CD4-positive, alpha-beta T cell treated with Interleukin-15 for 4 hours (primary cell): ENCODE results near the gene DNAJC18.
A peak's percentile ranks its signal among the peaks of the same experiment; 100 is the strongest.
"Not testable (repeated sequence)": the region's sequence is repeated elsewhere in the genome, so short reads cannot be mapped to it uniquely, and the experiment has no call there.

ENCODE experiments used
- DNase-seq: peaks from one replicate; pipeline ENCODE4 v3.0.0-alpha.2; 2020; ENCODE audit warnings: low spot score

DNAJC18 gene

DNA sequence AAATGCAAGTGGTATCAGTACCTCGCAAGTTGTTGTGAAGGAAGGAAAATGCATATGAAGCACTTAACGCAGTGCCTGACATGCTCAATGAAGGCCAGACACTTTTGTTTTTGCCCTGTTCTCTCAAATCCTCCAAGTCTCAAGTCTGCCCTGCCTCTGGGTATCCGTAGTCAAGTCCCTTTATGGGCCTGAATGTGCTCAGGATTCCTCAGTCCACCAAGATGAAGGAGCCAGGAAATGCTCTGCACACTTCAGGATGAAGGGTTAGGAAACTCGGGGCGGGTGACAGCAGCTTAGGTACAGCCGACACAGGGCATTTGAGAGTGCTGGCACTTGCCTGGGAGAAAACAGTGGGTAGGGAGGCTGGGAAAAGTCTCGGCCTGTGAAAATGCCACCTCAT lies 21.9 kb upstream of the DNAJC18 start:
- no peak for DNase-seq

DNA sequence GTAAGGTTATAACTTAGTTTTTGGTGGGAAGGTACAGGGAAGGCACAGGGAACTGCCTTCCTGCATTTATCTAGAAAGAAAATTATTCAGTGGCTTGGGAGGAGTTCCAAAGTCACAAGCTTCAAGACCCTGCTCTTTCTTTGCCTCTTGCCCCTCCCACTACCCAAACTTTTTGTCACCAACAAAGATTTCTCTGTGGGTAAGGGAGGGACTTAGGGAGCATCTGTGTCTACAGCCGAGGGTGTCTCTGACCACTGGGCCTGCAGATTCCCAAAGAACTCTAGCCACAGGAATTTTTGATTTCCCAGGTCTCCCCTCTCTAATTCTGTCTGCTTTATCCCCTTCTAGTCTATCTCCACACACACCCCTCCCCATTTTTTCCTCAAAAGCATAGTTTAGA lies 21.1 kb upstream of the DNAJC18 start:
- DNase-seq: no peak

DNA sequence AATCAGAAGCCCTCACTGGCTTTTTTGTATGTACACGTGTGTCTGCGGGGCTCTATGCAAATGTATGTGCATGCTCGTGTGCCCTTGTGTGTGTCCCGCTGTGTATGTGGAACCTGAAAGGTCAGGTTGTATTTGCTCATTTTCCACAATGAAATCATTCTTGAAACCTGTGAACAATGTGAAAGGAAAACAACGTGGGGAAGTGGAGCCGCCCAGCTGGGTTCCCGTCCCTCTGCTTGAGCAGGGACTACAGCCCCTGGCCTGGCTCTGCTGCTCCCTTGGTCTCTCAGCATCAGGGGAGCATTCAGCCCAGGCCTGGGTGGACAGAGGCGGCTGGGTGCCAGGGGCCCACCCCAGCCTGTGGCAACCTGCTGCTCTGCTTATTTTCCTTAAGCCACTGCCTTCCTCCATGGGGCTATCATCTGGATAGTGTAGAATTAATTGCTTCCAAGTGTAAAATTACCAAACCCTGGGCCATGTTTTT lies 20.2 kb upstream of the DNAJC18 start:
- no peak for DNase-seq

GRCh38 chr5:139458580-139459407 lies 19.5 kb upstream of the DNAJC18 start:
- peak; percentile 86 for DNase-seq

- no peak for DNase-seq
These were observed 18.5 kb upstream of the DNAJC18 start for GRCh38 chr5:139457653-139458306.

DNA sequence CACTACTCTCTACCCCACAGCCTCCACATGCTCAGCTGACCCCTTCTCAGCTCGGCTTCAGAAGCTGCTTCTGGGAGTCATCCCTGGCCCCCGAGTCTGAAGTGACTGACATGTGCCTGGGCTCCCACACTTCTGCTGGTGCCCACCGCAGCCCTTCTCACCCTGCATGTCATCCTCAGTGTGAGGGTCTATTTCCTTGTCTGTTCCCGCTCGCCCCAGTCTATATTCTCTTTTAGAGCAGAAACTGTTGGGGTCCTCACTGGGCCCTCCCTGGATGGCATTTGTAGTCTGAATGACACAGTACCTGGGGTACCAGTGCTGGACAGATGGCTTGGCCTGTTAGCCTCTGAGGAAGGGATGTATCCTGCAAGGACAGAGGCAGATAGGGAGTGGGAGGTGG lies 17.9 kb upstream of the DNAJC18 start:
- no peak for DNase-seq

GRCh38 chr5:139456776-139457175 lies 17.5 kb upstream of the DNAJC18 start:
- no peak for DNase-seq

DNA sequence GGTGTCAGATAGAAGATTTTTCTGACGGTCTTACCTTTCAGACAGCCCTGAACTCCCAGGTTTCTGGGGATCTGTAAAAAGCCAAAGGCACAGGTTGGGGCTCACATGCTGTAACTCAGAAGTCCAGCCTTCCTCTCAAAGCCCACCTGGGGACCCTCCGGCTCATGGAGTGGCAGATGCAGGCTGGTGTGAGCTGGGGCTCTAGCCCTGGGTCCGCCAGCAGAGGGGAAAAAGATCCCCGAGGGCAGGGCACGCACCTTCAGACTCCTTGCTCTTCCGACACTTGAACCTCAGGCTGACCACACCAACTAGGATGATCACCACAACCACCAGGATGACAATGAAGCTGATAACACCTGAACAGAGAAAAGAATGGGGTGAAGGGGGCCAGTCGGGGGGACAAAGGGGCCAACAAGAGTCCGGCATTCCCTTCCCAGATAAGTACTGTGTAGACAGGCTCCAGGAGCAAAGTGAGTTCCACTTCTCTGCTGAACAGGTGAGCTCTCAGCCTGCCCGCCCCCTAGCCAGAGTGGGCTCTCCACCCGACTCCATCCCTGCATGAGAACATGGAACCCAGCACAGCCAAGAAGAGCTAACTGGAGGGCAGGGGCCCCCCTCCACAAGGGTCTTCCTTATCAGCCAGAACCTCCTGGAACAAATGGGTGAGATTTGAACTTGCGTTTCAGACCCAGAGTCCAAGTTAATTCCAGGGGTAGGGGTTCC lies 15.4 kb upstream of the DNAJC18 start:
- DNase-seq: no peak

DNA sequence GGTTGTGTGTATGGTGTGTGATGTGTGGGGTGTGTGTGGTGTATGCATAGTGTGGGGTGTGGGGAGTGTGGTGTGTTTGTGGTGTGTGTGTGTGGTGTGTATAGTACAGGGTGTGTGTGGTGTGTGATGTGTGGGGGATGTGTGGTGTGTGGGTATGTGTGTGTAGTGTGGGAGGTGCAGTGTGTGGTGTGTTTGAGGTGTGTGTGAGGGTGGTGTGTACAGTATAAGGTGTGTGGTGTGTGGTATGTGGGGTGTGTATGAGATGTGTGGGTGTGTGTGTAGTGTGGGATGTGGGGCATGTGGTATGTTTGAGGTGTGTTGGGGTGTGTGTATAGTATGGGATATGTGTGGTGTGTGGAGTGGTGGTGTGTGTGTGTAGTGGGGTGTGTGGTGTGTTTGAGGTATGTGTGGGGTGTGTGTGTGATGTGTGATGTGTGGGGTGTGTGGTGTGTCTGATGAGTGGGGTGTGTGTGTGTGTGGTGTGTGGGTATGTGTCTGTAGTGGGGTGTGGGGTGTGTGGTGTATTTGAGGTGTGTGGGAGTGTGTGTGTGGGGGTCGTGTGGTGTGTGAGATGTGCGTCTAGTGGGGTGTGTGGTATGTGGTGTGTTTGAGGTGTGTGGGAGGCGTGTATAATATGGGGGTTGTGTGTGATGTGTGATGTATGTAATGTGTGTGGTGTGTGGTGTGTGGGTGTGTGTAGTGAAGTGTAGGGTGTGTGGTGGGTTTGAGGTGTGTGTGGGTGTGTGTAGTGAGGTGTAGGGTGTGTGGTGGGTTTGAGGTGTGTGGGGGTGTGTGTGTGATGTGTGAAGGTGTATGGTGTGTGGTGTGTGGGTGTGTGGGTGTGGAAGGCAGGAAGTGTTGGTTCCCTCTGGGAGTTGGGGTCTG lies 14.6 kb upstream of the DNAJC18 start:
- peak; percentile 48 for DNase-seq

GRCh38 chr5:139451878-139452660 lies 12.7 kb upstream of the DNAJC18 start:
- no peak for DNase-seq

GRCh38 chr5:139451176-139451575 lies 11.9 kb upstream of the DNAJC18 start:
- no peak for DNase-seq

- DNase-seq: no peak
These were observed 7.8 kb upstream of the DNAJC18 start for GRCh38 chr5:139446956-139447779.

DNA sequence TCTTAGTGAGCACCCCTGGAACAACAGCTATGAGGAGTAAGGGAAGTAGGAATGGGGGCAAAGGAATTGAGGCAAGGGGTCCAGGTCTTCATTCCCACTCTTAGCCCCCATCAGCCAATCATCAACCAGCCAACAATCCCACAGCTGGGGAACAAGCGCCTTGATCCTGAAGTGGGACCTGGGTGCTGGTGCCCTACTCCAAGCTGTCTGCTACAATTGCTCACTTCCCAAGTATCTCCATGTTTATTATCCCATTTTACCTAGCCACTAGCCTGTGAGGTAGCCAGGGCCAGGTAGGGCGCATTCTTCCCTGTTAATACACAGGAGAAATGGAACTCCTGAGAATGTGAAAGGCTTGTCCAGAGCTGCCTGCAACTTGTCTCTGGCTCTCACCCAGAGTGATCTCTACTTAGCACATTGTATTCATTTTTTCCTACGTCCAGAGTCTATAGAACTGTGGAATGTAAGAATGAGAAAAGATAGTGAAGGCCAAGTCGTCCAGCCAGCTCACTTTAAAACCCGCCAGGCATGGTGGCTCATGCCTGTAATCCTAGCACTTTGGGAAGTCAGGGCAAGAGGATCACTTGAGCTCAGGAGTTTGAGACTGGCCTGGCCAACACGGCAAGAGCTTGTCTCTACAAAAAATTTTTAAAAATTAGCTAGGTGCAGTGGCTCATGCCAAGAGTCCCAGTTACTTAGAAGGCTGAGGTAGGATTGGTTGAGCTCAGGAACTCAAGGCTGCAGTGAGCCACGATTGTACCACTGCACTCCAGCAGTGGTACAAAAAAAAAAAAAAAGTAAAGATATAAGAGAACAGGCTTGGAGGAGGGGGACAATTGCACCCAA lies 6.2 kb upstream of the DNAJC18 start:
- no peak for DNase-seq

- DNase-seq: peak; percentile 34
These were observed 4.6 kb upstream of the DNAJC18 start for GRCh38 chr5:139443831-139444453.

DNA sequence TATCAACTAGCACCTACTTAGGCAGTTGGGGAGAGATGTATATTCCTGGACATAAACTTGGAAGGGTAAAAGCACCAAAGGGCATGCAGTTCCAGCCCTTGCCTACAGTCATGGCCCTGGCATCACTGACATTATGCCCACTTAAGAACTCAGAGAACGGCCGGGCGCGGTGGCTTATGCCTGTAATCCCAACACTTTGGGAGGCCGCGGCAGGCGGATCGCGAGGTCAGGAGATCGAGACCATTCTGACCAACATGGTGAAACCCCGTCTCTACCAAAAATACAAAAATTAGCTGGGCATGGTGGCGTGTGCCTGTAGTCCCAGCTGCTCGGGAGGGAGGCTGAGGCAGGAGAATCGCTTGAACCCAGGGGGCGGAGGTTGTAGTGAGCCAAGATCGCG lies 1.1 kb upstream of the DNAJC18 start:
- not testable (repeated sequence) for DNase-seq

DNA sequence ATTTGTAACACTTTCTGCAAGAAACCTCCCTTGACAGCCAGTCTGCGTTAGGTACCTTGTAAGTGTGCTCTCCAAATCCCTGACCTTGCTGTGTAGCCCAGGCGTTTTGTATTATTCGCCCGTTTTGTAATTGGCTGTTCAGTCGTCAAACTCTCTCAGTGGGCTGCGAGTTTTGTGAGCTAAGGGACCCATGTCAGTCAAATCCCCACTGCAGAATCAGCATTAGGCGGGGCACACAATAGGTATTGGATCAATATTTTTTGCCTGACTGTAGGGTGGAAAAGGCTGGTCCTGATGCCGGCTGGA lies 665 bp downstream of the DNAJC18 start:
- no peak for DNase-seq

- no peak for DNase-seq
These were observed 3.6 kb downstream of the DNAJC18 start for GRCh38 chr5:139435676-139436075.

DNA sequence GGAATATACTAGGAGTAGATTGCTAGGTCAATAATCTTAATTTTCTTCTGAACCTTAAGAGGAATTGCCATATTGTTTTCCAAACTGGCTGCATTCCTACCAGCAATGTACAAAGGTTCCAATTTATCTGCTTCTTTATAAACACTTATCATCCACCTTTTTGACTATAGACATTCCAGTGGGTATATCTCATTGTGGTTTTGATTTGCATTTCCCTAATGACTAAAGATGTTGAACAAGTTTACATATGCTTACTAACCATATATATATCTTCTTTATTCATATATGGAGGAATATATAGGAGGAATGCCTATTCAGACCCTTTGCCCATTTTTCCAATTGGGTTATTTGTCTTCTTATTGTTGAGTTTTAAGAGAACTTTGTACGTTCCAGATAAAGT lies 7.6 kb downstream of the DNAJC18 start:
- no peak for DNase-seq

GRCh38 chr5:139430015-139430414 lies 9.3 kb downstream of the DNAJC18 start:
- DNase-seq: no peak
